HG03196 (cell line): ENCODE measurements around the gene DAB2.

Experiments
- ATAC-seq: cut with Tn5 transposase; IDR thresholded peaks from one replicate; pipeline ENCODE4 v1.9.1; 2021; ENCODE audit not compliant: unreplicated experiment

DAB2 gene

DNA sequence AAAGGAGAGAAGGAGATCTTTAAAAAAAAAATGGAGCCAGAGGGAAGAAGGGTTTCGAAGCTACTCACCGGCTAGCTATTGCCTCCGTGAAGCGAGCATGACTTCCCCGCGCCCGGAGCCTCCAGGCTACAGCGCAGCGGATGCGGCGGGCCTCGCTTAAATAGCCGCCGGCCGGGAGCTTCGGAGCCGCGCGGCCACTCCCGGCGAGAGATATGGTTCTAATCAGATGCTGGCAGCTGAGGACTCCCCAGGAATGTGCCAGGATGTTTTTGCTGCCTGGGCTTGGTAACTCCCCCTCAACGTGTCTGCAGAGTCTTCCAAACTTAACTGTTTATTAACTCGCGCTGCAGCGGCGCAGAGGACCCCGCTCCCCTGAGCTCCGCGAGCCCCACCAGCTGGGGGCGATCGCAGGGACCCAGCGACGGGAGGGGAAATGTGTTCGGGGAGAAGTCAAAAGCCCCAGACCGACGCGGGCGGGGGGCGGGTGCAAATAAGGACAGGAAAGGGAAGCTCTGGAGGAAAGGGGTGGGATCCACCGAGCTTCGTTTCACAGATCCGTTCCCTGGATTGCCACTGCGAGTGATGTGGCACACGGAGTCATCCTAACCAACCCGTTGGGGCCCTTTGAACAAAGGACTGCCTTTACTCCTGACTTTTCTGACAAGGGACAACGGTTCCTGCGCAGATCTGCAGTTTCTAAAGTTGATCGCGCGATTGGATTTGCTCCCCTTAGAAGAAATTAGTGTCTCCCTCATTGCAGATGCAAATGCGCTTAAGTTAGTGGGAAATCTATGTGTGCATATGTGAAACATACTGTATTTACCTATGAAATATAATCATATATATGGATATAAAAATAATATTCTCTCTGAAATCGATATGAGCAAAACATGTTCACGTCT, at the start of gene DAB2:
Gene DAB2 (minus strand): TSS at position 245 of the 902 bp plus-strand sequence. CDS start 30,660 bp downstream, outside the sequence.
- no peak for ATAC-seq

DNA sequence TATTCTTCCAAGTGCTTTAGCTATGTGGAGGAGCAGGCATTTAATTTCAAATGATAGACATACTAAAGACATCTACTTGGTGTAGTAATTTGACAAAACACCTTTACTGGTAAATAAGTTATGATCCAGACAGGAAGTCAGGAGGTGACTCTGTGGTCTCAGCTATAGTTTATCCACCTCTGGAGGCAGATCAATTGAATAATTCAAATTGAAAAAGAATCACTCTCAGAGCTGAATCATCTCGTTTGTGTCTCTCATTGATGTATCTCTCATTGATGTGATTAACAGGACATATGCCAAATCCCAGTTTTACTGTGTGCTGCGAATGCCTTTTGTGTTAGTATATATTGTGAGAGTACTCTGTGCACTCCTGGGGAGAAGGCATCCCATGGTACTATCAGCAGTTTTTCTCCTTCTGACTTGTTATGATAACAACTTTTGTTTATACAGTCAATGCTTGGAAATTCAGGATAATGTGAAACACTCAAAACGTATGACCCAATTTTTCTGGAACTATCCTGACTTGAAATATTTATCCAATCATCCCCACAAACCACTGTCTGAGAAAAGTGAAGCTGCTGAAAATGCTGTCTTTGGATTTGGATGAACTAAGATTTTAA, 48.5 kb upstream of the DAB2 start:
- ATAC-seq: no peak

DNA sequence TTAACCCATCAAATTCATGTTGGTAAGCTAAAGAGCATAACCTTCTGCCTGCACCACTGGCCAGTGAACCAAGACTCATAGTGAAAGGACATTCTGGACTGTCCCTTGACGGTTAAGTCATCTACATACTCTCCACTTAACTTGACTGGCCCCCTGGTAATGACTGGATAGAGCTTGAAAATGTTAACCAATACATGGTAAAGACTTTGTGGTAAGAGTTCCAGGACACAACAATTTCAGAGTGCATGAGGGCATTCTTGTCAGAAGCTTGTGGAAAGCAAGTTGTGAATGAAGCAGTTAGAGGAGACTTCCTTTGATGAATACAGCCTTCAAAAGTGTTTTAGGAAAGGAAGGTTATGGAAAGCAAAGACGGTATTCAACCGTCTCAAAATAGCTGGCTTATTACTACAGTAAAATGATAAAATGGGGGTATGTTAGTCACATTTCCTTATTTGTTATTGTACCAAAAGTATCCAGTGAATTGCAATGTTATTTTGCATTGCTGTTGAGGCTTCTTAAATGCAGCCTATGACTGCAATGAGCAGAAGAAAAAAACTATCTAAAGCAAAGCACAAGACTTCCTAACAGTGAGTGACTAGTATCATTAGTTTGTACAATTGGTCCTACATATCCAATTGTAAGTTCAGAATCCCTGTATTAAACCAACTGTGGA, 47.2 kb upstream of the DAB2 start:
- no peak for ATAC-seq

DNA sequence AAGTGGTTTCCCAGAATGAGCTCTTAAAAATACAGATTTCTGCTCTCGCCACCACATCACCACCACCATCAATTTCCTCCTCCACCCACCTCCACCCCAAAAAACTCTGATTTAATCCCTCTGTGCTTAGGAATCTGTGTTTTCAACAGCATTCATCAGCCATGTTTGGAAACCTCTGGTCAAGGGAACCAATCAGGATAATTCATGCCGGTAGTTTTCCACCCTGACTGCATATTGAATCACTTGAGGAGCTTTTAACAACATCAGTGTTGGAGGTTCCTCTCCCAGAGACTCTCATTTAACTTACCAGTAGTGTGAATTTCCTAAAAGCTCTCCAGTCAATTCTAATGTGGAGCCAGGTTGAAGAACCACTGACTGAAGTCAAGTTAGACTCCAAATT, 46.0 kb upstream of the DAB2 start:
- no peak for ATAC-seq

DNA sequence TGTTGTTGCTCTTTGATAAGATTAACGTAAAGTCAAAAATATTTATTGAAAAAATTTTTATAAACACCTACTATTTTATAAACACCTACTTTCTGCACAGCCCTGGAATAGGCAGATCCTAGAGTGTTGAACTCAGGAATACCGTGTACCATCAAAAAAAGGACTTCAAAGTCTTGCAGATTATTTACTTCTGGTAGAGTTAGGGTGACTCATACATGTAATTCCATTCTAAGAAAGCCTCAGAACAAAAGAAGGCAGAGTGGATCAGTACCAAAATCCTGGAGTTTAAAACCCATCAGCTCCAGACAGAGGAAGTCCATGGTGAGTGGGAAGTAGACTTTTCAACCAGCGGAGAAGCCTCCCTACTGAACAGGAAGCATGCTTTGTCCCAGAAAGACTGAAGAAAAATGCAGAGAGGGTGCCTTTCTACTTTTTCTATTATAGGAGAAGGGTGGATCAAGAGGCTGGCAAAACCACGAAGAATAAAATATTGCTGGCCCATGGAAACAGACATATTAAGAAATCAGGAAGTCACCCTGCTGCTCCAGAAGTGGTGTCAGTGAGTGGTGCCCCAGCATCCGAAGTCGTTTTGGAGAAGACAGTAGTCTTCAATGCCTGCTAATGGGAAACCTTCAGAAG, 45.1 kb upstream of the DAB2 start:
- no peak for ATAC-seq

DNA sequence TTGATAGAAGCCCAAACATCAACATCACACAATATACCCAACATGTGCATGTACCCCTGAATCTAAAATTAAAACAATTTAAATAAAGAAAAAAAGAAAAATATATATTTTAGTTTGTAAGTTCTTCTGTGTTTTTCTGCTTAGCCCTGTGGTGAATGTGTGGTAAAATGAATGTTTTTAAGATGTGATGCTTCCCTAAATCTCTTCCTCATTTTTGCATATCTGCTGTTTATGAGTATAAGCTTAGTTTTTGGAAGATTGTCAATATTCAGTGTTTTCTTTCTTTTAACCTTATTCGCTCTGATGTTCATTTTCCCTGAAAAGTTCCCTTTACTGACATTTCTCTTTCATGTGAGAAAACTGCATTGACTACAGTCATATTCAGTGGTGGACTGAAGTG, 44.4 kb upstream of the DAB2 start:
- no peak for ATAC-seq

DNA sequence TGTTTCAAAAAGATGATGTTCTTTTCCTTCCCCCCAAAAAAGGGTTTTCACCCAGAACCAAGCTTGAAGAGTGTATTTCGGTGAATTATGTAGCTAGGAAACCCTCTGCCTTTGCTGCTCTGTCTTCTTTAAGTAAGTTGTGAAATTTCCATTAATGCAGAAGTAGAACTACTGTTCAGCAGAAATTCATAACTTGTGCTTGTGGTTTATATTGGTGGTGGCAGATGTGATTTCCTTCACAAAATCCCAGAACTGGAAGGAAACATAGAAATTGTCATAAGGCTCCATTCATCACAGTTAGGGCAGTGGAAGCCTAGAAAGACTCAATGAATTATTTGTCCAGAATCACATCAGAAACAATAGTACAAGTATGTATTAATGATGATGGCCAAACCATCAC, 42.1 kb upstream of the DAB2 start:
- no peak for ATAC-seq

DNA sequence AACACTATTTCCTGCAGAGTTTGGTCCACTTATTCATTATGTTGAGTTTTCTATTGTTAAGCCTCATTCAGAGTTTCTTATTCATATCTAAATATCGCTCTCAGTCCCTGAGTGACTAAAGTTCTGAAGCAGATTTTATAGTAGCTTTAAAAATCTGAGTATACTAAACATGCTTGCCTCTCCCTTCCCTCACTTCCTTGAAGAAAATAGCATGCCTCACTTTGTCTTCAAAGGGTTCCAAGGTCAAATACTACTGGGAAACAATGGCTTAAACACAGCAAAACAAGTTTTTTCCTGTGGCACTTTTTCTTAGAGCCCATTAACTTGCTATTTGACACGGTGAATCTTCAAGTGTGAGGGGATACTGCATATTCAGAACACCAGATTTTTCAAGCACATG, 41.1 kb upstream of the DAB2 start:
- ATAC-seq: no peak

DNA sequence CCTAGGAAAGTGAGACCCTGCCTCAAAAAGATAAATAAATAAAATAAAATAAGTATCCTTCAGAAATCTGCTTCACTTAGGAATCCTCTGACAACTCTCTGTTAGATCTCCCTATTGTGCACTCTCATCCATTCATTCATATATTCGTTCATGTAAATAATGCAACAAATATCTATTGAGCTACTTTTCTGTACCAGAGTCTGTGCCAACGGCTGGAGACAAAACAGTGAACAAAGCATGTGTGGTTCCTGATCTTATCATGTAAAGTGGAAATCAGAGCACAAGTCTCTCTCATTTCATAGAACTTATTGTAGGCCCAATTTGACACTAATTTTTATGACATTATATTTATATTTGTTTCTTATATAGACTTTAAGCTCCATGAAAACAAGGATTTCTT, 40.3 kb upstream of the DAB2 start:
- no peak for ATAC-seq

DNA sequence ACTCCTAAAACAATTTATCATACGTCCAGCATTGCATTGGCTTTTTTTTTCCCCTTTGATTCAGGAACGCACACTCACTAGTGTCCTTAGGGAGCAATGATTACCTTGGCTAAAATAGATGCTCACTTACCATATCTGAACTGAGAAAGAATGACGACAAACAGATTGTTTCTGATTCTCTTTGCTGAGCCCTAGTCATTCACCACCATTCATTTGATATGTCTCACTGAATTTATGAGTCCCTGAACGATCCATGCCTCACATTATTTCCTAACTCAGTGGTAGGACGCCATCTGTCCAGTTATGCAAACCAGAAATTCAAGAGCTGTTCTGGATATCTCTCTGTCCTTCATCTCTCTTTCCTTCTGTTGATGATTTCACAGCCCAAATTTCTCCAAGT, 39.3 kb upstream of the DAB2 start:
- ATAC-seq: no peak

DNA sequence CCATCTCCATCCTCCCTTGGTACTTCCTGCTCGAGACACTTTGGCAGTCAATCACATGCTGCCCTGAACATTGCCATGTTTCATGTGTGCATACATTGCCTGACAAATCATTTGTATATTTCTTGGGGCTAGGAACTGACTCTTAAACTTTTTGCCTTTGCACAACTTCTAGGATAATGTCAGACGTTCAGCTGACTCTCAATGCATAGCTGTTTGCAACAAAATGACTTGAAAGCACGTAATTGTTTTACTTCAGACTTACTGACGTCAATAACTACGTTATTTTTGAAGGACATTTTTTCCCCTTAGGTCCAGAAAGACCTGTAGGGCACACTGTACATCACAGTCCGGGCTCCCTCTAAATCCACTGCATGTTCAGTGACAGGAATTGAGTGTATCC, 37.4 kb upstream of the DAB2 start:
- ATAC-seq: no peak

DNA sequence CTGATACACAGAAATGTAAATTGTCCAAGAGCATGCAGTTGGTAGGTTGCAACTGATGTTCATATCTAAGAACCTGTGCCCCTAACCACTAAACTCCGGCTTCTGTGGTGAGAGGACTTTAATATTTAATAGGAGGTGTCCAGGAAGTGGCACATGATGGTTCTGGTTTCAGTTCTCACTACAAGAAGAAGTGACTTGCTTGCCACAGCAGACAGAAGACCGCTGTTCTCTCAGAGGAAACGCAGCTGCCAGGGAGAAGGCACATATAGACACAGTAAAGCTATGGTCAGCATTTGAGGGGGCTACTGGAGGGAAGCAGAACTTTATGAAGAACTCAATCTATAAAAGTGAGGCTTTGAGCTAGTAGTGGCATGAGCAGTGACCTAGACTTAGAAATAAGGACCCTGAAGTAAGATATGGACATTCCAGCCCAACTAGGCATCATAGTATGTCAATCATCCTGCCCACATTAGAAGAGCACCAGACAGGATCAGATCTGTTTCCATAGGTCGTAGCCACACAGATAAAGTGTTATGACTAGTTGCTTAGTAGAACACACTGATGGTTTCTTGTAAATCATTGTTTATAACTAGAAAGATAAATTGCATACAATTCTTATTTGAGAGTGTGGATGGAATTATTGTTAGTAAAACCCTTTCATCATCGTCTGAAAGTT, 36.4 kb upstream of the DAB2 start:
- peak; percentile 99 for ATAC-seq

DNA sequence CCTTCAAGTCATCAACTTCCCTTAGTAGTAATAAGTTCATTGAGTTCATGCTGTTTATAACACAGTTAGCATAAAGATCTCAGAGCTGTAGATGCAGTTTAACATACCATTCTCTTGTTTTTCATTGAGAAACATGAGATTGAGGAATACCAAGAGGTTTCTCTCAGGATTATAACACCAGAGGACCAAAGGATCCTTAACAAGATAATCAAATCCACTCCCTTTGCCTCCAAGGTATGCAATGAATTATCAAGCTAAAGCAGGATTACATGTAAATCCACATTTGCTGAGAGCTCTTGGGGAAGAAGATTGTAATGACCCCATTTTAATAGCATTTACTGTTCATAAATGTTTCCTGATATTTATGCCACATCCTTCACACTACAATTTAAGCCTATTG, 35.1 kb upstream of the DAB2 start:
- ATAC-seq: no peak

DNA sequence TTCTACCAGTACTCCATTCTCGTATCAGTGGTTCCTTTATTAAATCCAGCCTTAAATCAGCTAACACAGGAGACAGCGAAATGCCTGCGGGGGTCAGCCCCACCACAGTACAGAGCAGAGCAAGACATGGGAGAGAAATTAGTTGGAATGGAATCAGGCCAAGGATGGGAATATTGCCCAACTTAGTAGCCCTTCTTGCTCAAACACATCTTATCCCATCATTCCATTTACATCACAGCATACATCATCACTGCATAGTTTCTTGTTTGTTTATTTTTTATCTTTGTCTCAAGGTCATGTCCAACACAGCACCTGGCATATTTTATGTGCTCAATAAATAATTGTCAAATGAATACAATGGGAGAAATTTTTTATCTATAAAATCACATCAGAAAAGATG, 34.3 kb upstream of the DAB2 start:
- ATAC-seq: no peak

DNA sequence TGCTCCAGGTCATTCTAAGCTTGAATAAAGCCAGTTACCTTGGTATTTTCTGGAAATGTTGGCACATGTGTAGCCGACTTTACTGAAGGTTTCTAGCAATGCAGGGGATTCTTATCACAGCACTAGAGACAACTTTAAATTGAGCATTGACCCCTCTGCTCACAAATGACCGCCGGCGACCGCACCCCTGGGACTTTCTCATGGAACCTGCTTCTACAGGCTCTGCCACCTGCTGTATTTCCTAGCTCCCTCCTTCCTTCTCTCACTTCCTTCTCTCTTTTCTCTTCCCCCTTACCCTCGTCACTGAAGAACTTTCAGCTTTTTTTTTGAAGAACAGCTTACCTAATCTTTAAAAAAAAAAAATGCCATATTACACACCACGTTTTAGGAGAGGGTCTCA, 30.9 kb upstream of the DAB2 start:
- ATAC-seq: no peak

DNA sequence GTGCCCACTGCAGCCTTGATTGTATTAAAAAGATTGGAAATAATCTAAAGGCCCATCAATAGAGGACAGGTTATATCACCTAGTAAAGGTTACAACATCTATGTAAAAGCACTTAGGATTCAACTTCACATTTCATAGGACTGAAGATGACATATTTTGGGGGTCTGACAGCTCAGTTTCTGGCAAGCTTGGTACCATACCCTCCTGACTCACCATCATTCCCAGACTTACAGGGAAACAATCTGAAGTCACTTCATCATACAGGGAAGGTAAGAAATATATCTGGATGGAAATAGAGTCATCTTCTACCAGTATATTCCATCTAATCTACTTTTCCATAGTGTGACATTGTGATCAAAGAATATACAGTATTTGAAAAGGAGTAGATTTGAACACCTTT, 28.8 kb upstream of the DAB2 start:
- ATAC-seq: no peak

DNA sequence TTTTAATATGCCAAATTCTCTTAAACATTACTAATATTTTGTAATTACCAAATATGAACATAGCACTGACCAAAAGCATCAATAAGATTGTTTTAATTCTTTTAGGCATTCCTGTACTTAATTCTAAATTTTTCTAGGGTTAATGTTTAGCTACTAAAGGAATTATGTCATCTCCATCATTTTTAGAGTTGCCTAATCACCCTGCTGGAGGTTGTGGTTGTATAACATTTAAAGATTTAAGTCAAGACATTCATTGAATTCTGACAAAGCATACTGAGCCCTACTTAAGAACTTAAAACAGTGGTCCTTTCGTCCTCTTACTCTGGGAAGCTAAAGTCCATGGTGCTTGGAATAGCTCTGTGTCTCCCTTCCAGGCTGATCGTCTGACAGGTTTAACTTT, 28.1 kb upstream of the DAB2 start:
- ATAC-seq: no peak

DNA sequence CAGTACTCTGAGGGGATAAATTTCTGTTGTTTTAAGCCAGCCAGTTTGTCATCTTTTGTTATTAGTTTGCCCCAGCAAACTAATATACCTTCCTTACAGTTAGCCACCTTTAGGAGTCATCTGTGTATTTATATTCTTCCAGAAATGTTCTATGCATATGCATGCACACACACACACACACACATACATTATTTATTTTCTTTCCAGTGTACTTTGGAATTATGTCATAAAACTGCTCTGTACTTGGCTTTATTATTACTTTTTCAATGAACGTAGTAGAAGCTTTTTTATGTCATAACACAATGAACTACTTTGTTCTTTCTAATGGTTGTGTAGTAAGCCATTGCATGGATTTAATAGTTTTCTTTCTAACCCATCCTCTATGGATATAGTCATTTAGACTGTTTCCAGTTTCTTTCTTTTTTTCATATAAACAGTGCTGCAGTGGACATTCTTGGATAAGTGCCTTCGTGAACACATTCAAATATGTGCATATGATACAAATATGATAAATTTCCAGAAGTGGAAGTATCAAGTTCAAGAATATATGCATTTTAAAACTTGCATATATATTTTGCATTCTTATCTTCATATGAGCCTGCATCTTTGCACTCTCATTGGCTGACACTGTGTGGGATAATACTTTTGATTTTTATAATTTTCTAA, 26.6 kb upstream of the DAB2 start:
- ATAC-seq: no peak

DNA sequence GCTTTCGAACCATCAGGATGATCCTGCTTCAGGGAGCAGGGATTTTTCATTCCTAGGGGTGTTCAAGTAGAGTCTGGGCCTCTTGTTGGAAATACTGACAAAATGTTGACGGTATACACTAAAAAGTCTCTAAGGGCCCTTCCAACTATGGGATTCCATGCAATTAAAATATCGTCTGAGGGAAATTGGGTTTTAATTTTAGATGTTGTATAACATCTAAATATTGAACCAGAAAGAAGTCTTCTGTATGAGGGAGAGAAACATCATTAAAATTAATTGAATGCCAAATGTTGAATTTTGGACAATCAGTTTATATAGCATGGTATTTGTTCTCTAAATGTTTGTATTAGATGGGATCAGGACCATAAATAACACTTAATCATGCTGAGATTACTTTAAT, 25.7 kb upstream of the DAB2 start:
- no peak for ATAC-seq

DNA sequence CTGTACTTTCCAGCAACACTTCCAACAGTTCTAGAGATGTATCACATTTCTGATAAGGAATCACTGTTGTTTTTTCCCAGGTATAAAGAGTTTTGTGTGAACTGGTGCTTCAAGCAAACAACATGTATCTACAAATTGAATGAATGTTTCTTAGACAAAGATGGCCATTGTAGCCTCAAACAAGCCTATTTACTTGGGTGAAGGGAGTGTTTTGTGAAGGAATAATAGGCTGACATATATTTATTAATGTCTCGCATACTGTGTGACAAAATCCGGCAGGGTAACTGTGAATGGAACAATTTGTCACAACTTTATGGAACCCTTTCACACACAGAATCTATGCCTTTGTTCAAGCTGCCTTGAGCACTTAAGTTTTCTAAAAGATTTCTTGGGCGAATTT, 24.8 kb upstream of the DAB2 start:
- ATAC-seq: no peak
